Measurements from ENCODE around the gene STK38. TPM values are rescaled to one million over a fixed set of nuclear protein-coding genes. Genes with fewer than 3 reads are reported as not detected.
A peak's percentile ranks its signal among the peaks of the same experiment; 100 is the strongest.

Gene STK38
- total and polyA plus RNA-seq, 9 of the 15 experiments (the other 6 are each of a cell fraction or from before 2014, with no cell fraction given) = 5.7 to 28.7 (median 19.5) TPM

- TF ChIP-seq ZNF57 (CRISPR knock-in tag; IDR thresholded peaks at IDR 0.05) = no peak
- TF ChIP-seq NFIX (CRISPR knock-in tag; IDR thresholded peaks at IDR 0.05; ENCODE audit: low read depth) = no peak
- TF ChIP-seq PBX2 (CRISPR knock-in tag; IDR thresholded peaks at IDR 0.05; ENCODE audit: low read depth) = no peak
- no peak for TF ChIP-seq PBX2 (tag; conservative IDR thresholded peaks at IDR 0.05; ENCODE audit: low read depth)
- TF ChIP-seq GMEB1 (CRISPR knock-in tag; IDR thresholded peaks at IDR 0.05) = no peak
- TF ChIP-seq MIER1 (IDR thresholded peaks at IDR 0.05; ENCODE audit: low read depth) = peak; percentile 35; the same call in 1 of the 2 replicates
- no peak for TF ChIP-seq POLR2B (IDR thresholded peaks at IDR 0.05; ENCODE audit: low read depth, partially characterized antibody)
- peak; percentile 91; the same call in 1 of the 2 replicates for TF ChIP-seq NBN (IDR thresholded peaks at IDR 0.05; ENCODE audit: low read depth)
- TF ChIP-seq HIVEP1 (CRISPR knock-in tag; IDR thresholded peaks at IDR 0.05) = no peak
- TF ChIP-seq TRIM25 (IDR thresholded peaks at IDR 0.05; ENCODE audit: borderline replicate concordance) = no peak
- no peak for TF ChIP-seq CHD2 (IDR thresholded peaks at IDR 0.05; ENCODE audit: low read depth, low read length)
- TF ChIP-seq ELK1 (CRISPR knock-in tag; IDR thresholded peaks at IDR 0.05) = no peak
- no peak for TF ChIP-seq ZBTB34 (CRISPR knock-in tag; IDR thresholded peaks at IDR 0.05)
- TF ChIP-seq RBM39 (optimal IDR thresholded peaks at IDR 0.05; ENCODE audit: low read depth, low read length) = no peak
- TF ChIP-seq CBFA2T3 (IDR thresholded peaks at IDR 0.05) = peak; percentile 98
- peak; percentile 80 for TF ChIP-seq MTA2 (IDR thresholded peaks at IDR 0.05; ENCODE audit: low read depth)
- TF ChIP-seq NFE2 (IDR thresholded peaks at IDR 0.05; ENCODE audit: low read depth) = no peak; the same call in 1 of the 2 replicates
- no peak for TF ChIP-seq ZNF436 (CRISPR knock-in tag; IDR thresholded peaks at IDR 0.05)
- peak; percentile 92 to 99 for TF ChIP-seq RCOR1 (IDR thresholded peaks at IDR 0.05; ENCODE audit: borderline replicate concordance in 1 of 2, low read depth in 2 of 2, low read length in 2 of 2)
- TF ChIP-seq TCF7 (IDR thresholded peaks at IDR 0.05; ENCODE audit: borderline replicate concordance) = no peak
- no peak for TF ChIP-seq ZKSCAN3 (CRISPR knock-in tag; IDR thresholded peaks at IDR 0.05)
- TF ChIP-seq ZNF780A (CRISPR knock-in tag; IDR thresholded peaks at IDR 0.05) = no peak
- TF ChIP-seq HEY1 (CRISPR knock-in tag; IDR thresholded peaks at IDR 0.05; ENCODE audit: borderline replicate concordance) = no peak
These were observed 69.2 kb downstream of the STK38 start (continued) for GRCh38 chr6:36478051-36478526.

Data from K562 (cell line).